ENCODE measurements around the gene EVA1A.

The EVA1A gene

GRCh38 chr2:75539955-75540716 lies 20.6 kb downstream of the EVA1A start:
- DNase-seq: no peak

DNA sequence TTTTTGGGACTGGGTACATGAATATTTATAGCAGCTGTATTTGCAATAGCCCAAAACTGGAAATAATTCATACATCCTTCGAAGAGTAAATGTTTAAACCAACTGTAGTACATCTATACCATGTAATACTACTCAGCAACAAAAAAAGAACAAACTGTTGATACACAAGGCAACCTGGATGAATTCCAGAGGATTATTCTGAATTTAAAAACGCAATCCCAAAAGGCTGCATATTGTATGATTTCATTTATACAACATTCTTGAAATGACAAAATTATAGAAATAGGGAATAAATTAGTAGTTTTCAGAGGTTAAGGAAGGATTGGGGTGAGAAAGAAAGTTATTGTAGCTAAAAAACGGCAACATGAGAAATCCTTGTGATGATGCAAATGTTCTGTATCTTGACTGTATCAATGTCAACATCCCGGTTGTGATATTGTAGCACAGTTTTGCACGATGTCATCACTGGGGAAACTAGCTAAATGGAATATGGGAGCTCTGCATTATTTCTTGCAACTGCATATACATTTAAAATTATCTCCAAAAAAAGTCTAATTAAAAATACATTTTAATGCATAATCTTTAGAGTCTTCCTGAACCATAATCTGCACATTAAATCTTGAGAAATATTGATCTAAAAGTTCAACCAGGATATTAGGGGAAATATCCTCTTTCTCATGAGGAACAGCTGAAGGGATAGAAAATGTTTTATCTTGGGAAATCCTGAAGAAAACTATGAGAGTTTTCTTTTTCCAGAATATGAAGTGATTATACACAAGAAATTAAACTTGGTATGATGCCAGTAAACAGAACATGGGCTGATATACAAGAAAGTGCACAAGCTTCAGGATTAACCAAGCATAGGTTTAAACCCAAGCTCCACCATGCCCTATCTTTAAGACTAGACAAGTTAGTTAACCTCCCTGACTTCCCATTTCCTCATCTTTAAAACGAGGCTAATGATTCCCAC lies 21.9 kb downstream of the EVA1A start:
- DNase-seq: no peak

DNA sequence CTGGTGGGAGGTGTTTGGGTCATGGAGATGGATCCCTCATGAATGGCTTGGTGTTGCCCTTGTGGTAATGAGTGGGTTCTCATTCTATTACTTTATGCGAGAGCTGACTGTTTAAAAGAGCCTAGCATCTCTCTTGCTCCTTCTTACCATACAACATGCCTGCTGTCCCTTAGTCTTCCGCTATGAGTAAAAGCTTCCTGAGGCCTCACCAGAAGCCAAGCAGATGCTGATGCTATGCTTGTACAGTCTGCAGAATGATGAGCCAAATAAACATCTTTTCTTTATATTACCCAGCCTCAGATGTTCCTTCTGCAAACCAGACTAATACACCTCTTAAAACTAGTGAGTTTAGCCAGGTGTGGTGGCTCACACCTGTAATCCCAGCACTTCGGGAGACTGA lies 23.1 kb downstream of the EVA1A start:
- no peak for DNase-seq

DNA sequence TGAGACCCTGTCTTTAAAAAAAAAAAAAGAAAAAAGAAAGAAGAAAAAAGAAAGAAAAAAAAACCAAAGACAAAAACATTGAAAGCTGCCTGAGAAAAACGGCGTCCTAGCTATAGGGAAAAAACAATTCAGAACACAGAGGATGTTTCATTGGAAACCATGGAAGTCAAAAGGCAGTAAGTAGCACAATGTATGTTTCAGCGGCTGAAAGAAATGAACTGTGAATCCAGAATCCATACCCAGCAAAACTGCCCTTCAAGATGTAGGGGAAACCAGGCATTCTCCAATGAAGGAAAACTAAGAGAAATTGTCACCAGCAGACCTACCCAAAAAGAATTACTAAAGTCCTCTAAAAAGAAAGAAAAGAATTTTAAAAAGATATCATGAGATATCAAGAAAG lies 27.6 kb downstream of the EVA1A start:
- DNase-seq: no peak

GRCh38 chr2:75532488-75532887 lies 28.3 kb downstream of the EVA1A start:
- no peak for DNase-seq

- no peak for DNase-seq
Measured at GRCh38 chr2:75528221-75528977, 32.3 kb downstream of the EVA1A start.

GRCh38 chr2:75527676-75528075 lies 33.1 kb downstream of the EVA1A start:
- DNase-seq: no peak

- no peak for DNase-seq
Measured at GRCh38 chr2:75526842-75527241, 33.9 kb downstream of the EVA1A start.

- no peak for DNase-seq
Measured at GRCh38 chr2:75525434-75526310, 35.1 kb downstream of the EVA1A start.

- DNase-seq: no peak
Measured at GRCh38 chr2:75524276-75524911, 36.3 kb downstream of the EVA1A start.

DNA sequence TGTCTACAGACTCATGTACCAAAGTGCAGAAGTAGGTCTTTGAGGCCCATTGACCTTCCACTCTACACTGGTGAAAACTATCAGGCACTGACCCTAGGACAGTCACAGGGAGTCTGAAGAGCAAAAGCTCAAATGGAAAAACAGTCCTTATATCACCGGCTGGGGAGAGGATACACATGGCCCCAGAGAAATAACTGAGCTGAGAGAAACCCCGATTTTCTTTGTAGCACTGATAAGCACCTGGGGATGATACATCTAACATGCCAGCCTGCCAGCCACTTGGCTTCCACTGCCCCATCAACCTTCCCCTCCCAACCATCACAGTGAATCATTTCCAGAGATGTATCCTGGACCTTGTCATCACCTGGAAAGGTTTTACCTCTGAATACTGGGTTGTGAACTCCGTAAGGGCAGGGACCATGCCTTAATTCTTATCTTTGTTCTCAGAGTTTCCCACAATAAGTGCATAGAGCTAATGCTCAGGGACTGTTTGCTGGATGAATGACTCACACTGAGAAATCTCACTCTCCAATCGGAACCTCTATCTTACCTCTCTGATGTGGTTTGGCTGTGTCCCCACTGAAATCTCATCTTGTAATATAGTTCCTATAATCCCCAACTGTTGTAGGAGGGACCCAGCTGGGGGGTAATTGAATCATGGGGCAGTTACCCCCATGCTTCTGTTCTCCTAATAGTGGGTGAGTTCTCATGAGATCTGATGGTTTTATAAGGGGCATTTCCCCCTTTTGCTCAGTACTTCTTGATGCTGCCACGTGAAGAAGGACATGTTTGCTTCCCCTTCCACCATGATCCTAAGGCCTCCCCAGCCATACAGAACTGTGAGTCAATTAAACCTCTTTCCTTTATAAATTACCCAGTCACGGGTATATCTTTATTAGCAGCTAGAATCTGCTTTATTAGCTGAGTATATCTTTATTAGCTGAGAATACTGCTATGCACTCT lies 37.1 kb downstream of the EVA1A start:
- DNase-seq: no peak

DNA sequence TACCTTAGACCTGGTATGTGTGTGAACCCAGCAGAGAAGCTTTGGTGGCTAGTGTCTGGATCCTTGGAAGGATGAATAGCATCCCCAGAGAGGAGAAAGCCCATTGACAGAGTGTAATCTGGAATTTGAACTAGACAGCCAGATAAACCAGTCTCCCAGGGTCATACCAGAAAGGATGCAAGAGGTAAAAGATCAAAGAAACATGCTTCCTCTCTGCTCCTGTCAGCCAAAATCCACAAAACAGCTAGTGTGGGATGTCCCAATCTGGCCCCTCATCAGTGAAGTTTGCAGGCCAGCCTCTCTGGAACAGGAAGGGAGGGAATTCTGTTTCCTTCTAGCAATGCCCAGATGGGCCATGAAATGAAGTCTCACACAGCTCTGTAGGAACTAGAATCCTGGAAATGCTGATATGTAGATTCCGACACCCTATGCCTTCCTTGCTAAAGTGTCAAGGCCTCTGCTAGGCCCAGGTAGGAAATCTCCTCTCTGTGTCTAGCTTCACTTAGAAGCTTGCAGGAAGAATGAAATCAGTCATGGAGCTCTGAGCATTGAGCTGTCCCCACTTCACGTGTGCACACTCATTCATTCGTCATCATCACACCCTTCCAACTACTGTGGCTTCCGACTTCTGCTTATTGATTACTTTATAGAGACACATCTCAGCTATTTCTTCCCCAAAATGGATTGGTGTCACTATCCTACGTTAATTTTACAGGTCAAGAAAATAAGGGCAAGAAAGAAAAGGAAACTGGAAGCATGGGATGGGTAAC lies 38.0 kb downstream of the EVA1A start:
- DNase-seq: no peak

DNA sequence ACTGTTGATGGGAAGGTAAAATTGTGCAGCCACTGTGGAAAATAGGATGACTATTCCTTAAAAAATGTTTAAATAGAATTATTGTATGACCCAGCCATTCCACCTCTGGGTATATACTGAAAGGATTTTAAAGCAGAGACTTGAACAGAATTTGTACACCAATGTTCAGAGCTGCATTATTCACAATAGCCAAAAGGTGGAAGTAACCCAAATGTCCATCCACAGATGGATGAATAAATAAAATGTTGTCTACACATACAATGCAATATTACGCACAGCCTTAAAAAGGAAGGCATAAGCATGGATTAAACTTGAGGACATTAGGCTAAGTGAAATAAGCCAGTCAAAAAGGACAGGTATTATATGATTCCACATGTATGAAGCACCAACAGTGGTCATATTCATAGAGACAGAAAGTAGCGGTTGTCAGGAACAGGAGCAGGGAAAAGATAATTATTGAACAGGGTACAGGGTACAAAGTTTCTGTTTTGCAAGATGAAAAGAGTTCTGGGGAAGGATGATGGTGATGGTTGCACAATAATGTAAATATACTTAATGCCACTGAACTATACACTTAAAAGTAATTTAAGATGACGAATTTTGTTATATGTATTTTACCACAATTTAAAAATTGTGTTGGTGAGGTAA lies 39.4 kb downstream of the EVA1A start:
- no peak for DNase-seq

- no peak for DNase-seq
Measured at GRCh38 chr2:75519843-75520242, 40.9 kb downstream of the EVA1A start.

- DNase-seq: no peak
Measured at GRCh38 chr2:75518638-75519465, 41.9 kb downstream of the EVA1A start.

- DNase-seq: no peak
Measured at GRCh38 chr2:75517547-75518230, 43.0 kb downstream of the EVA1A start.

Measured in GOT3 (cell line).